GM10266 (cell line): Measurements from ENCODE around the gene CALML4.
"Not testable (repeated sequence)": the region's sequence is repeated elsewhere in the genome, so short reads cannot be mapped to it uniquely, and the experiment has no call there.

Source experiments
- DNase-seq: peaks from one replicate; pipeline ENCODE4 v3.0.0; 2012; ENCODE audit errors: extremely low spot score
- TF ChIP-seq, protein P1 (sequence below): IDR thresholded peaks from 2 replicates; pipeline ENCODE4 v1.5.1; 2012; ENCODE audit warnings: mild to moderate bottlenecking, low read depth; ENCODE audit not compliant: control insufficient read depth, insufficient read depth; ENCODE audit errors: missing control alignments

The CALML4 gene

DNA sequence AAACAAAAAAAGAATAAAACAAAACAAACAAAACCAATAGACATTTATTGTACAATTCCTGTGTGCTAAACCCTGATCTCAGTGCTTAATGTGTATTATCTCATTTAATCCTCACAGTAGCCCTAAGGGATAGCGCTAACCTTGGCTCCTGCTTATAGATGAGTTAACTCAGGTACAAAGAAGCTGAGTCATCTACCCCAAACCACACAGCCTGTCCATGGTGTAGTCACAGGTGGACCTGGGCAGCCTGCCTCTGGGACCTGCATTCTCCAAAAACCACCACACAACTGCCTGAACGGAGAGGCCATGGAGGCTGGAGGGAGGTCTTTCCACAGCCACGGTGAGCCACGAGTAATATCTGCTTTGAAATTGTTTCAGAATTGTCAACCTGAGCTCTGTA is 29.9 kb upstream of the CALML4 start:
- DNase-seq = no peak
- TF ChIP-seq, protein P1, sequence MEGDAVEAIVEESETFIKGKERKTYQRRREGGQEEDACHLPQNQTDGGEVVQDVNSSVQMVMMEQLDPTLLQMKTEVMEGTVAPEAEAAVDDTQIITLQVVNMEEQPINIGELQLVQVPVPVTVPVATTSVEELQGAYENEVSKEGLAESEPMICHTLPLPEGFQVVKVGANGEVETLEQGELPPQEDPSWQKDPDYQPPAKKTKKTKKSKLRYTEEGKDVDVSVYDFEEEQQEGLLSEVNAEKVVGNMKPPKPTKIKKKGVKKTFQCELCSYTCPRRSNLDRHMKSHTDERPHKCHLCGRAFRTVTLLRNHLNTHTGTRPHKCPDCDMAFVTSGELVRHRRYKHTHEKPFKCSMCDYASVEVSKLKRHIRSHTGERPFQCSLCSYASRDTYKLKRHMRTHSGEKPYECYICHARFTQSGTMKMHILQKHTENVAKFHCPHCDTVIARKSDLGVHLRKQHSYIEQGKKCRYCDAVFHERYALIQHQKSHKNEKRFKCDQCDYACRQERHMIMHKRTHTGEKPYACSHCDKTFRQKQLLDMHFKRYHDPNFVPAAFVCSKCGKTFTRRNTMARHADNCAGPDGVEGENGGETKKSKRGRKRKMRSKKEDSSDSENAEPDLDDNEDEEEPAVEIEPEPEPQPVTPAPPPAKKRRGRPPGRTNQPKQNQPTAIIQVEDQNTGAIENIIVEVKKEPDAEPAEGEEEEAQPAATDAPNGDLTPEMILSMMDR = no peak

DNA sequence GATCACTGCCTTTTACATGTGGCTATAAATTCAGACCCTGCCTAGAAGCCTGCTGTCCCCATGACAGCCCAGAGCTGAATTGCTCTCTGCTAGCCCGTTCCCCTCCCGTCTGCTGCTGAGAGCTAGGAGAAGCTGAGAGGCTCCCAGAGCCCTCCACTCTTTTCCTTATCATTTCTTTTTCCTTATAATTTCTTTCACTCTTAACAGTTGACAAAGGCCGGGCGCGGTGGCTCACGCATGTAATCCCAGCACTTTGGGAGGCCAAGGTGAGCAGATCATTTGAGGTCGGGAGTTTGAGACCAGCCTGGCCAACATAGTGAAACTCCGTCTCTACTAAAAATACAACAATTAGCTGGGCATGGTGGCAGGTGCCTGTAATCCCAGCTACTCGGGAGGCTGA is 29.4 kb upstream of the CALML4 start:
- DNase-seq = not testable (repeated sequence)

DNA sequence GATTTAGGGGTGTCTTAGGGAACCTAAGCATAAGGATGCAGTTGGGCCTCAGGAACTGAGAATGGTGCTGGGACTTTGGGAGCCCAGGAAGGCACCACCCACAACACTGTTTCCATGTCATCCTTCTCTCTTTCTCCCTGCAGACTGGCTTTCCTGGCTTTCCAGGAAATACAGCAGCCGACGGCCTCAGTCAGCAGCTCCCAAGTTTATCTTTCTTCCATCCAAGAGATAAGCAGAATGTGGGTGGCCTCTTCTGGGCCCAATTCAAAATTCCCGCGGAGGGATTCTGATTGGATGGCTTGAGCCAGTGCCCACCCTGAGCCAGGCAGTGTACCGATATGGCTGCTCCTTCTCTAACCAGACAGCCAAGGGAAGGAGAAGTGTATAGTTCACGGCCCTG is 28.9 kb upstream of the CALML4 start:
- TF ChIP-seq, protein P1 = no peak
- no peak for DNase-seq

DNA sequence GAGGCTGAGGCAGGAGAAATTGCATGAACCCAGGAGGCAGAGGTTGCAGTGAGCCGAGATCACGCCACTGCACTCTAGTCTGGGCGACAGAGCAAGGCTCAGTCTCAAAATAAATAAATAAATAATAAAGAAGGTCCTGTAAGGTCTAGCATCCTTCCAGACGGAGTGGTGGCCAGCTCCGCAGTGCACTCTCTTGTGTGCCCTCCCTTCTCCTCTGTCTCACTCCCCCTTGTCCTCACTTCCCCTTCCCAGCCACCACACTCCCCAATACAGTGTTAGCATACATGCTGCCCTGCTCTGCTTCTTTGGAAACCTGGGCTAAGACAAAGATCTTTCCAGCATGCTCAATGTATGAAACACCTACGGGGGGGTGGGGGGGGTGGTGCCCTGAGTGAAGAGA is 27.8 kb upstream of the CALML4 start:
- DNase-seq = no peak

DNA sequence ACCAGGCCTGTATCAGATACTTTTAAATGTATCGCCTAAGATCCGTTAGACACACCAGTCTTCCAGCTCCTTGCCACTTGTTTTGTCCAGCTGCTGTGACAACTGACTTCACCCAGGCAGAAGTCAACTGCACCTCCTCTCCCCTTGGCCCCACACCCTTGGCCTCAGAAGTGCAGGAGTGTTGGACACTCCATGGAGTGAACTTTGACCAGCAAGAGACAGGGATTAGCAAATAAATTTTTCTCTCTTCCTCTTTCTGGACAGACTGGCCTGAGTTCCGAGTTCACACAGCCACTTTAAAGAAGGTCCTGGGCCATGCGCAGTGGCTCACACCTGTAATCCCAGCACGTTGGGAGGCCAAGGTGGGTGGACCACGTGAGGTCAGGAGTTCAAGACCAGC is 27.3 kb upstream of the CALML4 start:
- no peak for DNase-seq
- TF ChIP-seq, protein P1 = no peak

More for the DNA sequence above, 27.8 kb upstream of the CALML4 start:
- TF ChIP-seq, protein P1 = no peak

DNA sequence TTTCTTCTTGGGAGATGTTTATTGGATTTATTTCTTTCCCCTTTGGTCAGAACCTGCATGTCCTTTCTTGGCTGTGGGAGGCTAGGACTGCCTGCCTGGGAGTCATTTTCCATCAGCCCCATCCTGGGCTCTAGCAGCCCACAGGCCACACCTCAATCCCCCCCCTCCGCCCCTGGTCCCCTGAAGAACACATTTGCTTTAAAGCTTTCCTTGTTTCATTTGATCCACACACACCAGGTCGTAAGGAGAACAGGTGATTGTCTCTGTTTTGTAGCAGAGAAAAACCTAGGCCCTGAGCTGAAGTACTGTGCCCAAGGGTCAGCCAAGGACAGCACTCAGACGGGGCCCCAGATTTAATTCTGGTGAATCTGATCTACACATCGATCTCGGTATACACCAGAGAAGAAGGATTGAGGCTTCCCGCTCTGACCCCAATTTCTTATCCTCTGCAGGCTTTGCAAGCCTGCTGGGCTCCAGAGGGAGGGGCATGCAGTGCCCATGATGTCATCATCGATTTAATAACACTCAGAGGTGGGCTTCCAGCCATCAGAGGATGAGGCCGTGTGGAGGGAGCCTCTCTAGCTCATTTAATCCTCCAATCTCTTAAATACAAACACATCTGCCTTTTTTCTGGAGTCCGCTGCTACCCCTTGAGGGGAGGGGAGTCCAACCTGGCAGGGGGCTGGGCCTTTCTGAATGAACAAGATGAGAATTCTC is 26.1 kb upstream of the CALML4 start:
- TF ChIP-seq, protein P1 = no peak
- no peak for DNase-seq

DNA sequence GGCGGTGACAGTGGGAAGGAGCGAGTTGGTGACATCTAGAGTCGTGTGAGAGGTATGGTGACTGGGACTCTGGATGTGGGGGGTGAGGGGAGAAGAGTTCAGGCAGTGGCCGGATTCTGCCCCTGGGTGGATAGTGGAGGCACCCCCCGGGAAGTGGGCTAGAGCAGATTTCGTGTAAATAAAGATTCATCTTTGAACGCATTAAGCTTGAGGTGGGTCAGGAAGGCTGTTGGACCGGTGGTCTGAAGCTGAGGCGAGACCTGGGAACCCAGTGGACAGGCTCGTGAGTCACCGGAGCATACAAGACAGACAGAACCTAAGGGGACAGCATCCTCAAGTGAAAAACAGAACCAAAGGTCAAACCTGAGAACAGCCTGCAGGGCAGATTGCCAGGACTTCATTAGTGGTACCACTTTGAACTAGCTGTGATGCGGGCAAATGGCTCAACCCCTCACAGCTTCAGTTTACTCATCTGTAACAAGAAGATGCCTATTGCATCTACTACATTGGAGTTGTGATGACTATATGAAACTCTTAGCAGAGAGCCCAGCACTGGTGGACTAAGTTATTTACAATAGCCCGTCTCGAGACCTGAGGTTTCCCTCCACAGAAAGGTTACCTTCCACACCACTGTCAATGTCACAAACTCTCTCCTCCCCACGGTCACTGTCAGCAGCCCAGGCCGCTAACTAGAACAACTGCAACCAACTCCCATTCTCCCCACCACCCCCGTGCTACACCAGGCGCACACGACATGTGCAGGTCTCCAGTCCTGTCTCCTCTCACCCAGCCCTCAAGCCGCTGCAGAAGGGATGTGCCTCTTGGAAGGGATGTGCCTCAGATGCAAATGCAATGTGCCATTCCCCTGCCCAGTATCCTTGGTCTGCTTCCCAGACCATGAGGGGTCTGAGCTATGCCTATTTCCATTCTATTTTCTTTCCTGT is 25.3 kb upstream of the CALML4 start:
- DNase-seq = no peak

More for the DNA sequence above, 25.3 kb upstream of the CALML4 start:
- TF ChIP-seq, protein P1 = peak; percentile 24
